Upper lobe of left lung (tissue), 6 donors: ENCODE results near the gene FKBP5. TPM values are rescaled to one million over a fixed set of nuclear protein-coding genes. Genes with fewer than 3 reads are reported as not detected.

ENCODE experiments used
- ATAC-seq, 2 donors: fragments of 200-7000 bp; cut with Tn5 transposase; one replicate each; pipeline ENCODE4 v1.9.1; 2022; ENCODE audit warnings: mild to moderate bottlenecking in 2 of 2, moderate library complexity in 2 of 2; ENCODE audit not compliant: low FRiP score in 2 of 2
- DNase-seq, 2 donors: peaks; one replicate each; pipeline ENCODE4 v3.0.0-alpha.2; 2019 to 2020
- H3K27ac ChIP-seq, 4 donors: fragments of 200-600 bp; sonication (generic); one replicate each; pipeline ENCODE4 v1.5.1; 2016 to 2019
- H3K27me3 ChIP-seq, 4 donors: fragments of 200-600 bp; sonication (generic); one replicate each; pipeline ENCODE4 v1.5.1; 2017 to 2019
- H3K36me3 ChIP-seq, 4 donors: fragments of 200-600 bp; sonication (generic); one replicate each; pipeline ENCODE4 v1.5.1; 2016 to 2019
- H3K4me1 ChIP-seq, 4 donors: fragments of 200-600 bp; sonication (generic); one replicate each; pipeline ENCODE4 v1.5.1; 2018 to 2019
- H3K4me3 ChIP-seq, 4 donors: fragments of 200-600 bp; sonication (generic); one replicate each; pipeline ENCODE4 v1.5.1; 2017 to 2019; ENCODE audit warnings: mild to moderate bottlenecking in 2 of 4, moderate library complexity in 1 of 4
- H3K9me3 ChIP-seq, 4 donors: fragments of 200-600 bp; sonication (generic); one replicate each; pipeline ENCODE4 v1.5.1; 2018 to 2019
- EP300 ChIP-seq, 4 donors: sonication (generic); formaldehyde crosslinking; IDR thresholded peaks; one replicate each; pipeline ENCODE4 v1.5.1; 2017; ENCODE audit warnings: antibody characterized with exemption in 4 of 4, control low read depth in 2 of 4
- POLR2A ChIP-seq, 4 donors: fragments of 450-650 bp; IDR thresholded peaks; one replicate each; pipeline ENCODE4 v1.5.1; 2016 to 2017; ENCODE audit warnings: antibody characterized with exemption in 4 of 4, mild to moderate bottlenecking in 2 of 4
- POLR2AphosphoS5 ChIP-seq, 2 donors: sonication (generic); formaldehyde crosslinking; IDR thresholded peaks; one replicate each; pipeline ENCODE4 v1.5.1; 2017; ENCODE audit warnings: antibody characterized with exemption in 2 of 2
- WGBS, 2 donors: methylation state at CpG; one replicate each; pipeline ENCODE4 v1.1.5; 2017 to 2018; 5-methylcytosine and 5-hydroxymethylcytosine counted together
- total RNA-seq, 6 donors: library from RNA; depleted of rRNA in 4 of 6; stranded (reverse); fragments of >200 nt in 4 of 6; gene quantifications; one replicate each; pipeline versions ENCODE4 v1.1.0 to v1.2.1, GENCODE V29; 2016 to 2021
- TF ChIP-seq, protein P1 (sequence below), 6 experiments: fragments of 450-650 bp in 4 of 6; fragments of 200-600 bp in 2 of 6; sonication (generic) in 2 of 6; IDR thresholded peaks; one replicate each; pipeline ENCODE4 v1.5.1; 2016 to 2019; ENCODE audit warnings: antibody characterized with exemption in 6 of 6
- donor health status: DM: no; HTN: no; CAD: no; lungs with moderate emphysema.
- donor health status: DM: no; HTN: yes; CAD: no; lungs with severe emphysema.

Gene FKBP5
- total RNA-seq, 6 donors from 2014 or later: 112 to 203 (median 143) TPM

- no peak for DNase-seq
- Histone ChIP-seq H3K4me3 (no peak overlapping the region), H3K4me1 (peaks cover 3 to 11% (median 5%) of the 10 kb centered on the region in 4 donors), H3K27me3 (no peaks in the 10 kb centered on the region), H3K9me3 (no peaks in the 10 kb centered on the region), H3K27ac (no peak overlapping the region), H3K36me3 (peaks cover 45 to 100% (median 61%) of the 10 kb centered on the region in 4 donors)
- TF ChIP-seq, protein P1, sequence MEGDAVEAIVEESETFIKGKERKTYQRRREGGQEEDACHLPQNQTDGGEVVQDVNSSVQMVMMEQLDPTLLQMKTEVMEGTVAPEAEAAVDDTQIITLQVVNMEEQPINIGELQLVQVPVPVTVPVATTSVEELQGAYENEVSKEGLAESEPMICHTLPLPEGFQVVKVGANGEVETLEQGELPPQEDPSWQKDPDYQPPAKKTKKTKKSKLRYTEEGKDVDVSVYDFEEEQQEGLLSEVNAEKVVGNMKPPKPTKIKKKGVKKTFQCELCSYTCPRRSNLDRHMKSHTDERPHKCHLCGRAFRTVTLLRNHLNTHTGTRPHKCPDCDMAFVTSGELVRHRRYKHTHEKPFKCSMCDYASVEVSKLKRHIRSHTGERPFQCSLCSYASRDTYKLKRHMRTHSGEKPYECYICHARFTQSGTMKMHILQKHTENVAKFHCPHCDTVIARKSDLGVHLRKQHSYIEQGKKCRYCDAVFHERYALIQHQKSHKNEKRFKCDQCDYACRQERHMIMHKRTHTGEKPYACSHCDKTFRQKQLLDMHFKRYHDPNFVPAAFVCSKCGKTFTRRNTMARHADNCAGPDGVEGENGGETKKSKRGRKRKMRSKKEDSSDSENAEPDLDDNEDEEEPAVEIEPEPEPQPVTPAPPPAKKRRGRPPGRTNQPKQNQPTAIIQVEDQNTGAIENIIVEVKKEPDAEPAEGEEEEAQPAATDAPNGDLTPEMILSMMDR (IDR thresholded peaks at IDR 0.05): no peak
- TF ChIP-seq POLR2A (IDR thresholded peaks at IDR 0.05) (no peak), POLR2AphosphoS5 (IDR thresholded peaks at IDR 0.05) (no peak), EP300 (IDR thresholded peaks at IDR 0.05) (no peak)
- no peak for ATAC-seq
- 90 to 91% methylated on average over 6 of the region's 6 CpGs for WGBS, 2 donors
Measured at GRCh38 chr6:35640017-35640664, 48.6 kb downstream of the FKBP5 start.

- TF ChIP-seq, protein P1 (IDR thresholded peaks at IDR 0.05): no peak
- TF ChIP-seq POLR2A (IDR thresholded peaks at IDR 0.05) (no peak), POLR2AphosphoS5 (IDR thresholded peaks at IDR 0.05) (no peak), EP300 (IDR thresholded peaks at IDR 0.05) (no peak)
- 84 to 88% methylated on average over 3 of the region's 3 CpGs for WGBS, 2 donors
- DNase-seq (no peak), ATAC-seq (no peak)
- no peaks in the 10 kb centered on the region for H3K9me3 ChIP-seq
- H3K4me1 ChIP-seq: peaks cover 4 to 14% (median 7%) of the 10 kb centered on the region in 4 donors
- H3K4me3 ChIP-seq: no peak overlapping the region
- H3K27ac ChIP-seq: no peak overlapping the region
- peaks cover 49 to 100% (median 67%) of the 10 kb centered on the region in 4 donors for H3K36me3 ChIP-seq
- no peaks in the 10 kb centered on the region for H3K27me3 ChIP-seq
Measured at GRCh38 chr6:35638679-35639078, 50.0 kb downstream of the FKBP5 start.

- WGBS, 2 donors: 94 to 95% methylated on average over 1 of the region's 1 CpG
- peaks cover 0 to 10% (median 6%) of the 10 kb centered on the region in 4 donors for H3K4me1 ChIP-seq
- peaks cover 49 to 98% (median 66%) of the 10 kb centered on the region in 4 donors for H3K36me3 ChIP-seq
- H3K4me3 ChIP-seq: no peak overlapping the region
- TF ChIP-seq POLR2A (IDR thresholded peaks at IDR 0.05) (no peak), EP300 (IDR thresholded peaks at IDR 0.05) (no peak), POLR2AphosphoS5 (IDR thresholded peaks at IDR 0.05) (no peak)
- TF ChIP-seq, protein P1 (IDR thresholded peaks at IDR 0.05): no peak
- no peak overlapping the region for H3K27ac ChIP-seq
- DNase-seq (no peak), ATAC-seq (no peak)
- H3K27me3 ChIP-seq: no peaks in the 10 kb centered on the region
- H3K9me3 ChIP-seq: no peaks in the 10 kb centered on the region
Measured at GRCh38 chr6:35637911-35638310, 50.8 kb downstream of the FKBP5 start.

- no peaks in the 10 kb centered on the region for H3K9me3 ChIP-seq
- H3K36me3 ChIP-seq: peaks cover 42 to 98% (median 62%) of the 10 kb centered on the region in 4 donors
- DNase-seq (no peak), ATAC-seq (no peak)
- H3K4me1 ChIP-seq: peaks cover 0 to 10% (median 6%) of the 10 kb centered on the region in 4 donors
- no peak overlapping the region for H3K4me3 ChIP-seq
- WGBS, 2 donors: 84 to 93% methylated on average over 4 of the region's 4 CpGs
- no peak overlapping the region for H3K27ac ChIP-seq
- H3K27me3 ChIP-seq: no peaks in the 10 kb centered on the region
- TF ChIP-seq POLR2AphosphoS5 (IDR thresholded peaks at IDR 0.05) (no peak), POLR2A (IDR thresholded peaks at IDR 0.05) (no peak), EP300 (IDR thresholded peaks at IDR 0.05) (no peak)
- TF ChIP-seq, protein P1 (IDR thresholded peaks at IDR 0.05): no peak
Measured at GRCh38 chr6:35635601-35636597, 52.8 kb downstream of the FKBP5 start.
